Smooth muscle cell (in vitro differentiated cells): ENCODE results near the gene DNAJB2. TPM values are rescaled to one million over a fixed set of nuclear protein-coding genes. Genes with fewer than 3 reads are reported as not detected.
A peak's percentile ranks its signal among the peaks of the same experiment; 100 is the strongest.

Experiments used
- DNase-seq: peaks from one replicate; lab custom pipeline; 2025; ENCODE audit not compliant: unreplicated experiment; lab: John Stamatoyannopoulos, UW
- H2AFZ ChIP-seq: fragments of 200-600 bp; sonication (generic); 2 replicates; pipeline ENCODE4 v1.6.0; 2016; ENCODE audit warnings: antibody characterized with exemption, low read depth, mild to moderate bottlenecking
- H3F3A ChIP-seq: fragments of 200-600 bp; sonication (generic); 2 replicates; pipeline ENCODE4 v1.6.0; 2017; ENCODE audit warnings: antibody characterized with exemption, low read depth
- H3K27ac ChIP-seq: fragments of 200-600 bp; sonication (generic); 2 replicates; pipeline ENCODE4 v1.5.1; 2016; ENCODE audit warnings: low read depth, mild to moderate bottlenecking
- H3K27me3 ChIP-seq: fragments of 200-600 bp; sonication (generic); 2 replicates; pipeline ENCODE4 v1.6.1; 2016; ENCODE audit warnings: low read depth, mild to moderate bottlenecking
- H3K36me3 ChIP-seq: fragments of 200-600 bp; sonication (generic); 2 replicates; pipeline ENCODE4 v1.5.1; 2016; ENCODE audit warnings: low read depth
- H3K4me1 ChIP-seq: fragments of 200-600 bp; sonication (generic); 2 replicates; pipeline ENCODE4 v1.5.1; 2016; ENCODE audit warnings: low read depth
- H3K4me2 ChIP-seq: fragments of 200-600 bp; sonication (generic); 2 replicates; pipeline ENCODE4 v1.6.0; 2016; ENCODE audit warnings: mild to moderate bottlenecking
- H3K4me3 ChIP-seq: fragments of 200-600 bp; sonication (generic); 2 replicates; pipeline ENCODE4 v1.5.1; 2016; ENCODE audit warnings: mild to moderate bottlenecking
- H3K79me2 ChIP-seq: fragments of 200-600 bp; sonication (generic); 2 replicates; pipeline ENCODE4 v1.6.0; 2016; ENCODE audit warnings: low read depth, mild to moderate bottlenecking
- H3K9ac ChIP-seq: fragments of 200-600 bp; sonication (generic); 2 replicates; pipeline ENCODE4 v1.6.0; 2016; ENCODE audit warnings: low read depth
- H3K9me3 ChIP-seq: fragments of 200-600 bp; sonication (generic); replicated peaks from 2 replicates; pipeline ENCODE4 v1.5.1; 2016; ENCODE audit warnings: low read depth
- H4K20me1 ChIP-seq: fragments of 200-600 bp; sonication (generic); 2 replicates; pipeline ENCODE4 v1.6.0; 2016; ENCODE audit warnings: low read depth
- WGBS: methylation state at CpG from one replicate; pipeline ENCODE4 v1.1.7; 2016; ENCODE audit warnings: low lambda C conversion rate; 5-methylcytosine and 5-hydroxymethylcytosine counted together
- polyA plus RNA-seq: library from polyadenylated mRNA; unstranded; fragments of >200 nt; fragmentation: Nextera tagmentation; extraction: Ambion mirVana; gene quantifications from 2 replicates; pipeline ENCODE4 v1.2.1, GENCODE V29; 2016
- total RNA-seq: library from RNA; depleted of rRNA; stranded (reverse); fragments of >200 nt; gene quantifications from 2 replicates; pipeline ENCODE4 v1.2.3, GENCODE V29; 2014
- TF ChIP-seq, protein P1 (sequence below): fragments of 200-600 bp; sonication (generic); IDR thresholded peaks from 2 replicates; pipeline ENCODE4 v1.5.1; 2017; ENCODE audit warnings: borderline replicate concordance, mild to moderate bottlenecking, antibody characterized with exemption; ENCODE audit not compliant: insufficient read depth, poor library complexity, severe bottlenecking

Gene DNAJB2
- total RNA-seq, result 37.2 and 52.4 TPM in 2 replicates
- 14.3 and 24.2 TPM in 2 replicates for polyA plus RNA-seq

- TF ChIP-seq, protein P1, sequence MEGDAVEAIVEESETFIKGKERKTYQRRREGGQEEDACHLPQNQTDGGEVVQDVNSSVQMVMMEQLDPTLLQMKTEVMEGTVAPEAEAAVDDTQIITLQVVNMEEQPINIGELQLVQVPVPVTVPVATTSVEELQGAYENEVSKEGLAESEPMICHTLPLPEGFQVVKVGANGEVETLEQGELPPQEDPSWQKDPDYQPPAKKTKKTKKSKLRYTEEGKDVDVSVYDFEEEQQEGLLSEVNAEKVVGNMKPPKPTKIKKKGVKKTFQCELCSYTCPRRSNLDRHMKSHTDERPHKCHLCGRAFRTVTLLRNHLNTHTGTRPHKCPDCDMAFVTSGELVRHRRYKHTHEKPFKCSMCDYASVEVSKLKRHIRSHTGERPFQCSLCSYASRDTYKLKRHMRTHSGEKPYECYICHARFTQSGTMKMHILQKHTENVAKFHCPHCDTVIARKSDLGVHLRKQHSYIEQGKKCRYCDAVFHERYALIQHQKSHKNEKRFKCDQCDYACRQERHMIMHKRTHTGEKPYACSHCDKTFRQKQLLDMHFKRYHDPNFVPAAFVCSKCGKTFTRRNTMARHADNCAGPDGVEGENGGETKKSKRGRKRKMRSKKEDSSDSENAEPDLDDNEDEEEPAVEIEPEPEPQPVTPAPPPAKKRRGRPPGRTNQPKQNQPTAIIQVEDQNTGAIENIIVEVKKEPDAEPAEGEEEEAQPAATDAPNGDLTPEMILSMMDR, result peak; percentile 9
- H2AFZ ChIP-seq, result no peak within 1 kb of the TSS
- peaks cover 18% of the 10 kb centered on the region for H3K4me1 ChIP-seq
- peak within 1 kb of the TSS; percentile 66 for H3K4me3 ChIP-seq
- H4K20me1 ChIP-seq, result no peaks in the 10 kb centered on the region
- H3K27ac ChIP-seq, result peak within 1 kb of the TSS; percentile 99
- 2% methylated on average over 30 of the region's 65 CpGs for WGBS
- peak within 1 kb of the TSS; percentile 97 for H3K9ac ChIP-seq
- DNase-seq, result peak; percentile 95
- peak within 1 kb of the TSS; percentile 85 for H3K4me2 ChIP-seq
- no peaks in the 10 kb centered on the region for H3K27me3 ChIP-seq
- peaks cover 13% of the 10 kb centered on the region for H3F3A ChIP-seq
- no peaks in the 10 kb centered on the region for H3K79me2 ChIP-seq
- H3K9me3 ChIP-seq, result no peaks in the 10 kb centered on the region
- no peaks in the 10 kb centered on the region for H3K36me3 ChIP-seq
Measured at GRCh38 chr2:219279151-219279915, at the start of gene DNAJB2. Gene DNAJB2 (plus strand): TSS chr2:219279366. CDS start chr2:219279834, 468 bp downstream.

- H3K9ac ChIP-seq, result peak overlapping the region; percentile 96
- H3K4me3 ChIP-seq, result peak overlapping the region; percentile 99
- DNase-seq, result no peak
- H3K27me3 ChIP-seq, result no peaks in the 10 kb centered on the region
- H2AFZ ChIP-seq, result peak overlapping the region; percentile 50
- peak overlapping the region; percentile 96 for H3K27ac ChIP-seq
- peaks cover 8% of the 10 kb centered on the region for H4K20me1 ChIP-seq
- TF ChIP-seq, protein P1, result no peak
- peak overlapping the region; percentile 99 for H3K4me2 ChIP-seq
- H3K9me3 ChIP-seq, result no peaks in the 10 kb centered on the region
- under 1% methylated on average over 24 of the region's 24 CpGs for WGBS
- peaks cover 18% of the 10 kb centered on the region for H3K4me1 ChIP-seq
- peaks cover 19% of the 10 kb centered on the region for H3K36me3 ChIP-seq
- peaks cover 46% of the 10 kb centered on the region for H3K79me2 ChIP-seq
- H3F3A ChIP-seq, result peaks cover 7% of the 10 kb centered on the region
Measured at GRCh38 chr2:219230059-219230540, 49.1 kb upstream of the DNAJB2 start.

GRCh38 chr2:219234331-219234730, 44.8 kb upstream of the DNAJB2 start:
- H3K9me3 ChIP-seq, result no peaks in the 10 kb centered on the region
- H3K4me3 ChIP-seq, result no peak overlapping the region
- H3K27me3 ChIP-seq, result no peaks in the 10 kb centered on the region
- peaks cover 7% of the 10 kb centered on the region for H3F3A ChIP-seq
- no peak overlapping the region for H3K9ac ChIP-seq
- TF ChIP-seq, protein P1, result no peak
- H3K27ac ChIP-seq, result no peak overlapping the region
- H3K79me2 ChIP-seq, result peaks cover 21% of the 10 kb centered on the region
- H4K20me1 ChIP-seq, result no peaks in the 10 kb centered on the region
- H3K4me1 ChIP-seq, result peaks cover 9% of the 10 kb centered on the region
- no peak overlapping the region for H3K4me2 ChIP-seq
- no peak overlapping the region for H2AFZ ChIP-seq
- 96% methylated on average over 3 of the region's 3 CpGs for WGBS
- H3K36me3 ChIP-seq, result peaks cover 19% of the 10 kb centered on the region
- no peak for DNase-seq

DNA sequence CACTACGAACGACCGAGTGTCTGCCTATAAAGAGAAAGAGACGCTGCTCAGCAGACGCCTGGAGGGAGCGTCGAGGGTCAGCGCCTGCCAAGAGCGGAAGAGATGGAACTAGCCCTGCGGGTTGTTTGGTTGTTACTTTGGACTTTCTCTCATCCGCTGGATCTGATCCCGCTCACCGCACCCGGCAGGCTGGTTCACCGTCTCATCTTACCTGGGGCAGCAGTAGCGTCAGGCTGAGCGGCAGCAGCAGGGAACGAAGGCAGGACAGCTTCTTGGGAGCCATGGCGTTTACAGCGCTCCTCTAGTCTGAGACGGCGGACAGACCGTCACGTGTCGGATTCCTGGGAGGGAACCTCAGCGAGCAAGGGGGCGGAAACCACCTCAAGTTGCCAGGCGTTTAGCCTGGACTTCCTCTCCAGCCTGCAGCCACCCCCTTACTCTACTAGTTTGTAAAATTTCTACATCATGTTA, 35.8 kb upstream of the DNAJB2 start:
- no peak overlapping the region for H2AFZ ChIP-seq
- no peaks in the 10 kb centered on the region for H3K36me3 ChIP-seq
- H3F3A ChIP-seq, result no peaks in the 10 kb centered on the region
- no peak overlapping the region for H3K4me3 ChIP-seq
- H3K27me3 ChIP-seq, result no peaks in the 10 kb centered on the region
- H4K20me1 ChIP-seq, result no peaks in the 10 kb centered on the region
- WGBS, result 87% methylated on average over 28 of the region's 28 CpGs
- DNase-seq, result no peak
- H3K27ac ChIP-seq, result no peak overlapping the region
- H3K9me3 ChIP-seq, result no peaks in the 10 kb centered on the region
- peaks cover 13% of the 10 kb centered on the region for H3K79me2 ChIP-seq
- no peak overlapping the region for H3K4me2 ChIP-seq
- peaks cover 6% of the 10 kb centered on the region for H3K4me1 ChIP-seq
- TF ChIP-seq, protein P1, result no peak
- no peak overlapping the region for H3K9ac ChIP-seq
